Esophagus squamous epithelium (tissue), 5 donors: Measurements from ENCODE around the gene MPL. TPM values are rescaled to one million over a fixed set of nuclear protein-coding genes. Genes with fewer than 3 reads are reported as not detected.

Experiments
- DNase-seq: peaks from one replicate; lab custom pipeline; 2025; lab: John Stamatoyannopoulos, UW
- H3K27ac ChIP-seq, 4 donors: fragments of 200-600 bp; sonication (generic); one replicate each; pipeline ENCODE4 v1.5.1; 2016 to 2019; ENCODE audit warnings: mild to moderate bottlenecking in 1 of 4
- H3K27me3 ChIP-seq, 4 donors: fragments of 200-600 bp; sonication (generic); 1 replicate in 3 of 4; 2 replicates in 1 of 4; pipeline versions ENCODE4 v1.5.1 to v1.6.0; 2017 to 2021; ENCODE audit warnings: antibody characterized with exemption in 1 of 4
- H3K36me3 ChIP-seq, 3 donors: fragments of 200-600 bp; sonication (generic); one replicate each; pipeline ENCODE4 v1.5.1; 2016 to 2019
- H3K4me1 ChIP-seq, 3 donors: fragments of 200-600 bp; sonication (generic); one replicate each; pipeline ENCODE4 v1.5.1; 2017 to 2019
- H3K4me3 ChIP-seq, 4 donors: fragments of 200-600 bp; sonication (generic); 1 replicate in 3 of 4; 2 replicates in 1 of 4; pipeline ENCODE4 v1.5.1; 2016 to 2019; ENCODE audit warnings: mild to moderate bottlenecking in 2 of 4, moderate library complexity in 1 of 4
- H3K9me3 ChIP-seq, 3 donors: fragments of 200-600 bp; sonication (generic); one replicate each; pipeline ENCODE4 v1.5.1; 2016 to 2019
- POLR2A ChIP-seq, 4 donors: fragments of 450-650 bp; IDR thresholded peaks; one replicate each; pipeline ENCODE4 v1.6.1; 2017; ENCODE audit warnings: antibody characterized with exemption in 4 of 4, mild to moderate bottlenecking in 4 of 4, moderate library complexity in 3 of 4
- WGBS, 2 donors: methylation state at CpG; one replicate each; pipeline ENCODE4 v1.1.5; 2018; 5-methylcytosine and 5-hydroxymethylcytosine counted together
- intact Hi-C: fragments of 100-400 bp; cut with DNase I; formaldehyde crosslinking; loops from one replicate; pipeline ENCODE4 v1.15.0; 2022
- total RNA-seq, 4 donors: library from RNA; depleted of rRNA; stranded (reverse); fragments of >200 nt; gene quantifications; one replicate each; pipeline ENCODE4 v1.1.0, GENCODE V29; 2016
- TF ChIP-seq, protein P1 (sequence below), 6 experiments: fragments of 450-650 bp in 4 of 6; fragments of 200-600 bp in 2 of 6; sonication (generic) in 2 of 6; IDR thresholded peaks; one replicate each; pipeline ENCODE4 v1.5.1; 2016 to 2019; ENCODE audit warnings: antibody characterized with exemption in 6 of 6, mild to moderate bottlenecking in 4 of 6, moderate library complexity in 4 of 6
- donor health status: DM: yes; HTN: yes; CAD: no.

The MPL gene
- total RNA-seq, 4 donors from 2014 or later, result not detected

DNA sequence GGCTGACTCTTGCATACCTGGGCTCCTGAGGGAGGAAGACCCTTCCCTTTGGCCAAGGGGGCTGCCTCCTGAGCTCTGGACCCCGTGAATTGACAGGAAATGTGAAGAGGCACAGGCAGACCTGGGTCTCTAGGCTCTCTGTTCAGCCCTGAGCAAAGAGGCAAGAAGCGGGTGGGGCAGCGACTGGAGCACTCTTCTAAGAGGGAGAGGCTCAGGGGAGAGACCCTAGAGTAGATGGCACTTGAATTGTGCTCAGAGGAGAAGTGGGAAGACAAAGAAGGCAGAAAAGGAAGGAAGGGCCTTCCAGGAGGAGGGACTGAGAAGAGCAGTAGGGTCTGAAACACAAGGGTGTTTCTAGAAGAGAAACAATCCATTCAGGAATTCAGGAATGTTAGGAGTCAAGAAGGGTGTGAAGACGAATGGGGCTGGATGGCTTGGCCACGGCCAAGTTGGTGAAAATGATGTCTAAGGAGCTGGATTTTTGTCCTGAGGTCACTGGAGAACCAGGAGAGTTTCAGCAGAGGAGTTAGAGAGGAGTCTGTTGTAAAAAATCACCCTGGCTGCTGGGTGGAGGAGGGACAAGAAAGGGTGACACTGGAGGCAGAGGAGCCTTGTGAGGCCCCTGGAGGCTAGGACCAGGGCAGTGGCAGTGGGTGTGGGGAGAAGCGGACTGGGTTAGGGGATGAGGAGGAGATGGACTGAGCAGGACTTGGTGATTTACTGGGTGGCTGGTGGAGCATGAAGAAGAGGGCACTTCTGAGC lies 31.5 kb upstream of the MPL start:
- intact Hi-C loops, result no loop called here
- Histone ChIP-seq H3K36me3 (no peaks in the 10 kb centered on the region), H3K27ac (no peak overlapping the region), H3K4me1 (peaks cover 2 to 23% (median 4%) of the 10 kb centered on the region in 3 donors), H3K9me3 (no peaks in the 10 kb centered on the region), H3K4me3 (no peak overlapping the region), H3K27me3 (no peaks in the 10 kb centered on the region)
- 67 to 68% methylated on average over 6 of the region's 6 CpGs for WGBS, 2 donors
- TF ChIP-seq POLR2A (IDR thresholded peaks at IDR 0.05), result no peak
- TF ChIP-seq, protein P1, sequence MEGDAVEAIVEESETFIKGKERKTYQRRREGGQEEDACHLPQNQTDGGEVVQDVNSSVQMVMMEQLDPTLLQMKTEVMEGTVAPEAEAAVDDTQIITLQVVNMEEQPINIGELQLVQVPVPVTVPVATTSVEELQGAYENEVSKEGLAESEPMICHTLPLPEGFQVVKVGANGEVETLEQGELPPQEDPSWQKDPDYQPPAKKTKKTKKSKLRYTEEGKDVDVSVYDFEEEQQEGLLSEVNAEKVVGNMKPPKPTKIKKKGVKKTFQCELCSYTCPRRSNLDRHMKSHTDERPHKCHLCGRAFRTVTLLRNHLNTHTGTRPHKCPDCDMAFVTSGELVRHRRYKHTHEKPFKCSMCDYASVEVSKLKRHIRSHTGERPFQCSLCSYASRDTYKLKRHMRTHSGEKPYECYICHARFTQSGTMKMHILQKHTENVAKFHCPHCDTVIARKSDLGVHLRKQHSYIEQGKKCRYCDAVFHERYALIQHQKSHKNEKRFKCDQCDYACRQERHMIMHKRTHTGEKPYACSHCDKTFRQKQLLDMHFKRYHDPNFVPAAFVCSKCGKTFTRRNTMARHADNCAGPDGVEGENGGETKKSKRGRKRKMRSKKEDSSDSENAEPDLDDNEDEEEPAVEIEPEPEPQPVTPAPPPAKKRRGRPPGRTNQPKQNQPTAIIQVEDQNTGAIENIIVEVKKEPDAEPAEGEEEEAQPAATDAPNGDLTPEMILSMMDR (IDR thresholded peaks at IDR 0.05), result no peak
- DNase-seq, result no peak

GRCh38 chr1:43306688-43307457 lies 30.7 kb upstream of the MPL start:
- 81 to 91% methylated on average over 9 to 12 of the region's 17 CpGs for WGBS, 2 donors
- Histone ChIP-seq H3K9me3 (no peaks in the 10 kb centered on the region), H3K4me3 (no peak overlapping the region), H3K36me3 (no peaks in the 10 kb centered on the region), H3K27me3 (no peaks in the 10 kb centered on the region), H3K4me1 (peaks cover 2 to 23% (median 4%) of the 10 kb centered on the region in 3 donors), H3K27ac (no peak overlapping the region)
- intact Hi-C loops, result no loop called here
- no peak for TF ChIP-seq POLR2A (IDR thresholded peaks at IDR 0.05)
- TF ChIP-seq, protein P1 (IDR thresholded peaks at IDR 0.05), result no peak
- no peak for DNase-seq

DNA sequence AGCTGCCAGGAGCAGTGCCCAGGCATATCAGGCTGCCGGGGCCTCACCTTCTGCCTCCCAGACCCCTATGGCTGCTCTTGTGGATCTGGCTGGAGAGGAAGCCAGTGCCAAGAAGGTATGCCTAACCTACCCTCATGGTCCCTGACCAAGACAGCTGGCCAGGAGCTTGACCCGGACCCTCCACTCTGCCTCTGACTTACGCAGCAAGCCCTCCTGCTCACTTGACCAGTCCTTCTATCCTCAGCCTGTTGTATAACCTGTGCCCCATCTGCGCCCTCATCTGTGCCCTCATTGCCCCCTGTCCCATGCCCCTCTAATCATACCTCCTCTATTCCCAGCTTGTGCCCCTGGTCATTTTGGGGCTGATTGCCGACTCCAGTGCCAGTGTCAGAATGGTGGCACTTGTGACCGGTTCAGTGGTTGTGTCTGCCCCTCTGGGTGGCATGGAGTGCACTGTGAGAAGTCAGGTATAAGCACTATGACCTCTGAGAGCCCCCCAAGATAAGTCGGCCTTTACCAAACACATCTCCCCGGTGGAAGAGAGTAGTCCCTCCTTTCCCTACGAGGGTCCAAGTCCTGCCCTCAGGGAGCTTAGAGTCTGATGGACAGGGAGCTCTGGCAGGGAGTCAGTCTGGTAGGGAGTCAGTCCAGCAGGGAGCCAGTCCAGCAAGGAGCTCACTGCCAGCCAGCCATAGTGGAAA lies 30.0 kb upstream of the MPL start:
- Histone ChIP-seq H3K9me3 (no peaks in the 10 kb centered on the region), H3K4me3 (no peak overlapping the region), H3K36me3 (peaks cover 0 to 6% (median 0%) of the 10 kb centered on the region in 3 donors), H3K27ac (no peak overlapping the region), H3K4me1 (peaks cover 2 to 23% (median 4%) of the 10 kb centered on the region in 3 donors), H3K27me3 (no peaks in the 10 kb centered on the region)
- no peak for TF ChIP-seq POLR2A (IDR thresholded peaks at IDR 0.05)
- TF ChIP-seq, protein P1 (IDR thresholded peaks at IDR 0.05), result no peak
- DNase-seq, result no peak
- 87 to 94% methylated on average over 6 of the region's 9 CpGs for WGBS, 2 donors
- intact Hi-C loops, result no loop called here

GRCh38 chr1:43308635-43309404 lies 28.8 kb upstream of the MPL start:
- intact Hi-C loops, result no loop called here
- WGBS, 2 donors, result 89 to 92% methylated on average over 13 to 14 of the region's 20 CpGs
- peaks cover 0 to 9% (median 0%) of the 10 kb centered on the region in 3 donors for H3K36me3 ChIP-seq
- H3K27ac ChIP-seq, result no peak overlapping the region
- no peak for DNase-seq
- no peaks in the 10 kb centered on the region for H3K9me3 ChIP-seq
- TF ChIP-seq, protein P1 (IDR thresholded peaks at IDR 0.05), result no peak
- TF ChIP-seq POLR2A (IDR thresholded peaks at IDR 0.05), result no peak
- no peaks in the 10 kb centered on the region for H3K27me3 ChIP-seq
- H3K4me1 ChIP-seq, result peaks cover 2 to 13% (median 4%) of the 10 kb centered on the region in 3 donors
- no peak overlapping the region for H3K4me3 ChIP-seq
